ENCODE data around the gene SNAPC2. TPM values are rescaled to one million over a fixed set of nuclear protein-coding genes. Genes with fewer than 3 reads are reported as not detected.
"Not testable (repeated sequence)": the region's sequence is repeated elsewhere in the genome, so short reads cannot be mapped to it uniquely, and the experiment has no call there.

SNAPC2 gene
- total RNA-seq, 1 donor from 2014 or later, result 18.6 TPM

GRCh38 chr19:7959211-7959610 is 39.1 kb downstream of the SNAPC2 start:
- no peak for DNase-seq
- Mint-ChIP-seq H3K27ac (ENCODE audit: unreplicated experiment) (no peak overlapping the region), H3K36me3 (ENCODE audit: unreplicated experiment) (no peaks in the 10 kb centered on the region), H3K4me1 (ENCODE audit: low read depth, unreplicated experiment) (peaks cover 7% of the 10 kb centered on the region), H3K27me3 (ENCODE audit: unreplicated experiment) (peaks cover 6% of the 10 kb centered on the region), H3K9me3 (ENCODE audit: unreplicated experiment) (peaks cover 6% of the 10 kb centered on the region), H3K4me3 (ENCODE audit: unreplicated experiment) (no peak overlapping the region)
- TF ChIP-seq, protein P1, sequence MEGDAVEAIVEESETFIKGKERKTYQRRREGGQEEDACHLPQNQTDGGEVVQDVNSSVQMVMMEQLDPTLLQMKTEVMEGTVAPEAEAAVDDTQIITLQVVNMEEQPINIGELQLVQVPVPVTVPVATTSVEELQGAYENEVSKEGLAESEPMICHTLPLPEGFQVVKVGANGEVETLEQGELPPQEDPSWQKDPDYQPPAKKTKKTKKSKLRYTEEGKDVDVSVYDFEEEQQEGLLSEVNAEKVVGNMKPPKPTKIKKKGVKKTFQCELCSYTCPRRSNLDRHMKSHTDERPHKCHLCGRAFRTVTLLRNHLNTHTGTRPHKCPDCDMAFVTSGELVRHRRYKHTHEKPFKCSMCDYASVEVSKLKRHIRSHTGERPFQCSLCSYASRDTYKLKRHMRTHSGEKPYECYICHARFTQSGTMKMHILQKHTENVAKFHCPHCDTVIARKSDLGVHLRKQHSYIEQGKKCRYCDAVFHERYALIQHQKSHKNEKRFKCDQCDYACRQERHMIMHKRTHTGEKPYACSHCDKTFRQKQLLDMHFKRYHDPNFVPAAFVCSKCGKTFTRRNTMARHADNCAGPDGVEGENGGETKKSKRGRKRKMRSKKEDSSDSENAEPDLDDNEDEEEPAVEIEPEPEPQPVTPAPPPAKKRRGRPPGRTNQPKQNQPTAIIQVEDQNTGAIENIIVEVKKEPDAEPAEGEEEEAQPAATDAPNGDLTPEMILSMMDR (IDR thresholded peaks at IDR 0.05; ENCODE audit: partially characterized antibody, unreplicated experiment), result no peak

DNA sequence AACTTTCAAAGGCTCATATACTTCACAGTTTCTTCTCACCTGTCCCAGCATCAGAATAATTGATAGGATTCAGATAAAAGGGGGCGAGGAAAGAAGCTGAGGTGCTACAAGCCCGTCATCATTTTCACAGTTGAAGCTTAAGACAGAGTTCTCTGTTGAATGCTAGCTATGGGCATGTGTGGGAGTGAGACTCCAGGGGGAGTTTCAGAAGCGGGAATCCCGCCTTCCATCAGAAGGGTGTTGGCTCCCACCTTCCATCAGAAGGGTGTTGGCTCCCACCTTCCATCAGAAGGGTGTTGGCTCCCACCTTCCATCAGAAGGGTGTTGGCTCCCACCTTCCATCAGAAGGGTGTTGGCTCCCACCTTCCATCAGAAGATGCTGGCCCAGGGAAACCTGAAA is 40.9 kb downstream of the SNAPC2 start:
- not testable (repeated sequence) for H3K4me1 Mint-ChIP-seq (ENCODE audit: low read depth, unreplicated experiment)

GRCh38 chr19:7961920-7962626 is 41.9 kb downstream of the SNAPC2 start:
- Mint-ChIP-seq H3K27me3 (ENCODE audit: unreplicated experiment) (peaks cover 7% of the 10 kb centered on the region), H3K4me1 (ENCODE audit: low read depth, unreplicated experiment) (peaks cover 3% of the 10 kb centered on the region), H3K36me3 (ENCODE audit: unreplicated experiment) (no peaks in the 10 kb centered on the region), H3K9me3 (ENCODE audit: unreplicated experiment) (peaks cover 6% of the 10 kb centered on the region), H3K27ac (ENCODE audit: unreplicated experiment) (peak overlapping the region; percentile 64), H3K4me3 (ENCODE audit: unreplicated experiment) (peak overlapping the region; percentile 52)
- TF ChIP-seq, protein P1 (IDR thresholded peaks at IDR 0.05; ENCODE audit: partially characterized antibody, unreplicated experiment), result no peak
- DNase-seq, result no peak

More for the DNA sequence above, 40.9 kb downstream of the SNAPC2 start:
- not testable (repeated sequence) for H3K9me3 Mint-ChIP-seq (ENCODE audit: unreplicated experiment); H3K27me3 Mint-ChIP-seq (ENCODE audit: unreplicated experiment); H3K4me3 Mint-ChIP-seq (ENCODE audit: unreplicated experiment); H3K36me3 Mint-ChIP-seq (ENCODE audit: unreplicated experiment); H3K27ac Mint-ChIP-seq (ENCODE audit: unreplicated experiment); DNase-seq

- no peak overlapping the region for H3K4me3 Mint-ChIP-seq (ENCODE audit: unreplicated experiment)
- peaks cover 5% of the 10 kb centered on the region for H3K36me3 Mint-ChIP-seq (ENCODE audit: unreplicated experiment)
- H3K27ac Mint-ChIP-seq (ENCODE audit: unreplicated experiment), result peak overlapping the region; percentile 64
- H3K9me3 Mint-ChIP-seq (ENCODE audit: unreplicated experiment), result peaks cover 5% of the 10 kb centered on the region
- TF ChIP-seq, protein P1 (IDR thresholded peaks at IDR 0.05; ENCODE audit: partially characterized antibody, unreplicated experiment), result no peak
- H3K27me3 Mint-ChIP-seq (ENCODE audit: unreplicated experiment), result peaks cover 9% of the 10 kb centered on the region
- peaks cover 3% of the 10 kb centered on the region for H3K4me1 Mint-ChIP-seq (ENCODE audit: low read depth, unreplicated experiment)
- DNase-seq, result no peak
These were observed 42.6 kb downstream of the SNAPC2 start for GRCh38 chr19:7962644-7963268.

GRCh38 chr19:7963566-7963965 is 43.4 kb downstream of the SNAPC2 start:
- H3K36me3 Mint-ChIP-seq (ENCODE audit: unreplicated experiment), result peaks cover 5% of the 10 kb centered on the region
- H3K4me1 Mint-ChIP-seq (ENCODE audit: low read depth, unreplicated experiment), result peaks cover 3% of the 10 kb centered on the region
- DNase-seq, result no peak
- TF ChIP-seq, protein P1 (IDR thresholded peaks at IDR 0.05; ENCODE audit: partially characterized antibody, unreplicated experiment), result no peak
- no peak overlapping the region for H3K4me3 Mint-ChIP-seq (ENCODE audit: unreplicated experiment)
- H3K27me3 Mint-ChIP-seq (ENCODE audit: unreplicated experiment), result peaks cover 6% of the 10 kb centered on the region
- H3K27ac Mint-ChIP-seq (ENCODE audit: unreplicated experiment), result no peak overlapping the region
- peaks cover 5% of the 10 kb centered on the region for H3K9me3 Mint-ChIP-seq (ENCODE audit: unreplicated experiment)
